Measurements from ENCODE around the gene SETD5.
A peak's percentile ranks its signal among the peaks of the same experiment; 100 is the strongest.

Gene SETD5

DNA sequence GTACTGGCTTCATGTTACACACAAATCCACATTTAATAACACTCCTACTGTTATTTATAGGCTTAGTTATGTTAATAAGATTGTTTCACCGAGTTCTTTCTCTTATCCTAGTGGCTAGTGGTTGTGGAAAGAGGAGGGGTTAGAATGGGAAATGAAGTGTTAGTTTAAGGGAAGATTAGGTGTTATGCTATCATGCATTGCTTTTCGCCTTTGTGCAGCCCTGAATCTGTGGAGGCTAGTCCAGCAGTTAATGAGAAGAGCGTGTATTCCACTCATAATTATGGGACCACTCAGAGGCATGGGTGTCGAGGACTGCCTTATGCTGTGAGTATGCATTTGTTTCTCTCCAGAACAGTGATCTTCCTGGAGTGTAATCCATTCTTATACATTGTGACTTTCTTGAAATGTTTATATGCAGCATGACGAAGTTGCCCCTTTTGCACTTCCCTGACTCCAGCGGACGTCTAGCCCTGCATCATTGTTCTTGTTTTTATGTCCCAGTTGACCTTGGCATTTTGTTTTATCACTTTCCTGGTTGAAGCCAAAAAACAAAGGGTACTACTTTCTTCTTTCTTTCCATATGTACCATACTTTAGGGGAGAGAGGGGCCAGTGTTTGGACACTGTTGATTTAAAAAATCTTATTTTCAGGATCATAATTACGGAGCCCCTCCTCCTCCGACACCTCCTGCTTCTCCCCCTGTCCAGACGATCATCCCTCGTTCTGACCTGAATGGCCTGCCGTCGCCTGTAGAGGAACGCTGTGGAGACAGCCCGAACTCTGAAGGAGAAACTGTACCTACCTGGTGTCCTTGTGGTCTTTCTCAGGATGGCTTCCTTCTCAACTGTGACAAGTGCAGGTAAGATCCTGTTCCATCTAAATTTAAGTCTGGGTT is 36.5 kb downstream of the SETD5 start:
- DNase-seq (ENCODE audit: low read depth) = no peak
- no peak for TF ChIP-seq CTCF (IDR thresholded peaks at IDR 0.05; ENCODE audit: control insufficient read depth, insufficient read depth, low read depth, low read length, missing control alignments)
- no peak overlapping the region for H3K4me3 ChIP-seq (ENCODE audit: control insufficient read depth, low read depth, low read length)

DNA sequence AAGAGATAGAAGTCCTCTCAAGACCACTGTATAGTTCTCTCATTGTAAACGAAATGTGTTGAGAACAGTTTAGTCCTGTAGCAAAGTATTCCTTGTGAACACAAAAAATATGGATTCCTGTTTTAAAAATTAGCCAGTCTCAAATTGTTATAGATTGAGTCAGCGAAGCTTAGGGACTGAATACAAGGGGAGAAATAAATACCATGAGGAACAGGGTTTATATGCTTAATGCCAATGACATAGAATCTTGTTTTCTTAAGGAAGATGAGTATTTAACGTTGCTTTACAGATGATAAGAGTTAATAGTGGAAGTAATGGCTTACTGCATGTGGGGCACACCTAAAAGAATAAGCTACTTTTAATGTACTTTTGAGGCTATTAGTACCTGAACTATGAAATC is 37.9 kb downstream of the SETD5 start:
- DNase-seq (ENCODE audit: low read depth) = no peak
- no peak overlapping the region for H3K4me3 ChIP-seq (ENCODE audit: control insufficient read depth, low read depth, low read length)
- no peak for TF ChIP-seq CTCF (IDR thresholded peaks at IDR 0.05; ENCODE audit: control insufficient read depth, insufficient read depth, low read depth, low read length, missing control alignments)

- no peak for TF ChIP-seq CTCF (IDR thresholded peaks at IDR 0.05; ENCODE audit: control insufficient read depth, insufficient read depth, low read depth, low read length, missing control alignments)
- no peak for DNase-seq (ENCODE audit: low read depth)
Measured at GRCh38 chr3:9439331-9439730, 41.9 kb downstream of the SETD5 start.

GRCh38 chr3:9441501-9442221 is 44.2 kb downstream of the SETD5 start:
- DNase-seq (ENCODE audit: low read depth) = peak; percentile 35
- no peak overlapping the region for H3K4me3 ChIP-seq (ENCODE audit: control insufficient read depth, low read depth, low read length)
- no peak for TF ChIP-seq CTCF (IDR thresholded peaks at IDR 0.05; ENCODE audit: control insufficient read depth, insufficient read depth, low read depth, low read length, missing control alignments)

More at GRCh38 chr3:9439331-9439730, 41.9 kb downstream of the SETD5 start:
- no peak overlapping the region for H3K4me3 ChIP-seq (ENCODE audit: control insufficient read depth, low read depth, low read length)

GRCh38 chr3:9448071-9448470 is 50.7 kb downstream of the SETD5 start:
- no peak overlapping the region for H3K4me3 ChIP-seq (ENCODE audit: control insufficient read depth, low read depth, low read length)
- DNase-seq (ENCODE audit: low read depth) = no peak
- TF ChIP-seq CTCF (IDR thresholded peaks at IDR 0.05; ENCODE audit: control insufficient read depth, insufficient read depth, low read depth, low read length, missing control alignments) = no peak

- DNase-seq (ENCODE audit: low read depth) = no peak
- H3K4me3 ChIP-seq (ENCODE audit: control insufficient read depth, low read depth, low read length) = no peak overlapping the region
- no peak for TF ChIP-seq CTCF (IDR thresholded peaks at IDR 0.05; ENCODE audit: control insufficient read depth, insufficient read depth, low read depth, low read length, missing control alignments)
Measured at GRCh38 chr3:9448643-9449042, 51.2 kb downstream of the SETD5 start.
